ENCODE measurements around the gene WDFY4. TPM values are rescaled to one million over a fixed set of nuclear protein-coding genes. Genes with fewer than 3 reads are reported as not detected.

WDFY4 gene
- total and polyA plus RNA-seq, 2 donors: 13.0 to 25.1 TPM

DNA sequence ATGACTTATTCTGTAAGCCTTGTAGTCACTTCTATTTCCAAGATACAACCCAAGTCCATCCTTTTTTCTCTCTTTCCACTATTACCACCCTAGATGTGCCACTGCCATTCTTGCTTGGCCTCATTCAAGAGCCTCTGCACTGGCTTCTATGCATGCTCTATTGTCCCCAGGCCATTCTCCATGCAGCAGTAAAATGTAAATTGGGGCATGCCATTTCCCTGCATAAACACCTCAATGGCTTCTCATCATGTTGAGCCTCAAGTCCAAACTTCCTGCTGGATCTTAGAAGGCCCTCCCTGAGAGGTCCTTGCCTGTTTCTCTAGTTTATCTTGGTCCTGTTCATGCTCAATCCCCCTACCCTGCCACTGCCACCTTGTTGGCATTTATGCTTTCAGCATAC lies 23.2 kb upstream of the WDFY4 start:
- H3K36me3 ChIP-seq (ENCODE audit: control insufficient read depth in 2 of 2, insufficient read depth in 2 of 2, low read length in 1 of 2): no peaks in the 10 kb centered on the region
- no peak overlapping the region for H3K4me3 ChIP-seq (ENCODE audit: low read length in 2 of 2)
- no peak overlapping the region for H3K27ac ChIP-seq (ENCODE audit: low read depth in 1 of 2, low read length in 1 of 2)
- DNase-seq (ENCODE audit: low read depth in 6 of 9, low spot score in 9 of 9): no peak
- peaks cover 0 to 10% of the 10 kb centered on the region in 2 donors for H3K27me3 ChIP-seq (ENCODE audit: control insufficient read depth in 2 of 2, insufficient read depth in 1 of 2, low read length in 1 of 2)
- H3K9me3 ChIP-seq (ENCODE audit: control insufficient read depth in 2 of 2, insufficient read depth in 1 of 2, low read length in 1 of 2): no peaks in the 10 kb centered on the region
- H3K4me1 ChIP-seq (ENCODE audit: control insufficient read depth in 2 of 2, insufficient read depth in 2 of 2, low read length in 2 of 2): peaks cover 0 to 4% of the 10 kb centered on the region in 2 donors

DNA sequence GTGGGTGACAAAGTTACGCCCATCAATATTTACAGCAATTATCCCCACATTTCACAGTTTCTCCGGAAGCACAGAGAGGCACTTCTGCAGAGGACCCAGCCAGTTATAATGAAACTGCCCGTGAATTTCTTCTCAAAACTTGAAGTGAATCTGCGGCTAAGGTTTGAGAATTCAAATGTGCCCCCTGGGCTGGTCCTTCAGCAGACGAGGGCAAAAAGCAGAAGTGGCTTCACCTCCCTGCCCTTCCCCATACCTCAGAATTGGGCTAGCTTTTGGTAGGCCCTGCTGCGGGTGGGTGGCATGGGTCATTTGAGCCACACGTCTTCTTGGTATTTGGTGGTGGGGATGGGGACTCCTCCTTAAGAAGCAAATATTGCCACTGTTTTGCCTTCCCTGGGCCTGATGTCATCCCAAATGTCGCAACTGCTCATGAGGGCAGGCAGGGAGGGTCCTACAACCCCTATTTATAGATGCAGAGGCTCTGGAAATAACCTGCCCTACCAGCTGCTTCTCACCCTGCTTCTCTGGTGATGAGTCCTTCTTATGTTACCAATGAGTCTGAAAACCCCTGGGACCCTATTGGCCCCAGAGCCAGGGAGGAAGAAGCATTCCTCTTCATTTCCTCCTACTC lies 16.6 kb upstream of the WDFY4 start:
- no peaks in the 10 kb centered on the region for H3K27me3 ChIP-seq (ENCODE audit: control insufficient read depth in 2 of 2, insufficient read depth in 1 of 2, low read length in 1 of 2)
- H3K4me3 ChIP-seq (ENCODE audit: low read length in 2 of 2): no peak overlapping the region
- H3K4me1 ChIP-seq (ENCODE audit: control insufficient read depth in 2 of 2, insufficient read depth in 2 of 2, low read length in 2 of 2): no peaks in the 10 kb centered on the region
- H3K36me3 ChIP-seq (ENCODE audit: control insufficient read depth in 2 of 2, insufficient read depth in 2 of 2, low read length in 1 of 2): no peaks in the 10 kb centered on the region
- WGBS: 70% methylated on average over 8 of the region's 8 CpGs
- H3K9me3 ChIP-seq (ENCODE audit: control insufficient read depth in 2 of 2, insufficient read depth in 1 of 2, low read length in 1 of 2): no peaks in the 10 kb centered on the region
- peak in 1 of 9 donors; percentile 19 for DNase-seq (ENCODE audit: low read depth in 6 of 9, low spot score in 9 of 9)
- H3K27ac ChIP-seq (ENCODE audit: low read depth in 1 of 2, low read length in 1 of 2): peak overlapping the region in 1 of 2 donors; percentile 5

DNA sequence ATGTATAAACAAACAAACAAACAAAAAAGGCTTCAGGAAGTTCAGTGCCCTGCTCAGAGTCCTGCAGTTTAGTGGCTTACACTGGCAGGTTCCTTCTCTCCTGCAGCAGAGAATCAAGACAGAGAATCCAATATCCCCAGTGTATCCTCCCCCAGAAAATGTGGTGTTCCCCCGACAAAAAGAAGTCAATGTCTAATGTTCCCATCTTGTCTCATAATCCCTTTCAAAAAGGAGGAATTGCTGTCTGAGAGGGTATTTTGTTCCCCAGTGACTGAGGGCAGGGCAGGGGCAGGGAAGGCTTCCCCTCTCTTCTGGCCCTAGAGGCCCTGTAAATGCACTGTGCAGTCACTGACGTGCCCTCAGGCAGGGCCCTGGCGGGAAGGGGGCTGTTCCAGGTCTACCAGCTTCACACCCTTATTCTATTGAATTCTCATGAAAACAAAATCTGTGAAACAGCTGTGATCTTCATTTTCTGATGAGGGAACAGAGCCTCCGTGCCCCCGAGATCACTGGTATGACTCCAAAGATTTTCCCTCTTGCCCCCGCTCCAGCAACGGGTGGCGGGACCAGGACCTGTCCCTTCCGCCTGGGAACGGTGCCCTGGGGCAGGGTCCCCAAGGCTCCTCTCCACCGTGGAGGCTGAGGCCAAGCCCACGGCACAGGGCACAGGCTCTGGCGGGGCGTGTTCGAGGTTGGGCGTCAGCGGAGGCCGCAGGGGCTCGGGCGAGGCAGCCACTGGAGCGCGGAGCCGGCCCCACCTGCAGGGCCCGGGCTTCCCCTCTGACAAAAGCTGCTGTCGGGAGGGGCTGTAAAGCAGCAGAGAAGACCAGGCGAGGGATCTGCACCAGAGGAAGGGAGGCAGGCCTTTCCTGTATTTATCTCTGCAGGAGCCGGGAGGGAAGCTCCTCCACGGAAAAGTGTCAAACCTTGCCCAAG lies 13.4 kb upstream of the WDFY4 start:
- Histone ChIP-seq H3K4me1 (ENCODE audit: control insufficient read depth in 2 of 2, insufficient read depth in 2 of 2, low read length in 2 of 2) (no peaks in the 10 kb centered on the region), H3K27ac (ENCODE audit: low read depth in 1 of 2, low read length in 1 of 2) (peak overlapping the region; percentile 40 to 58)
- DNase-seq (ENCODE audit: low read depth in 6 of 9, low spot score in 9 of 9): peak in 1 of 9 donors; percentile 26

DNA sequence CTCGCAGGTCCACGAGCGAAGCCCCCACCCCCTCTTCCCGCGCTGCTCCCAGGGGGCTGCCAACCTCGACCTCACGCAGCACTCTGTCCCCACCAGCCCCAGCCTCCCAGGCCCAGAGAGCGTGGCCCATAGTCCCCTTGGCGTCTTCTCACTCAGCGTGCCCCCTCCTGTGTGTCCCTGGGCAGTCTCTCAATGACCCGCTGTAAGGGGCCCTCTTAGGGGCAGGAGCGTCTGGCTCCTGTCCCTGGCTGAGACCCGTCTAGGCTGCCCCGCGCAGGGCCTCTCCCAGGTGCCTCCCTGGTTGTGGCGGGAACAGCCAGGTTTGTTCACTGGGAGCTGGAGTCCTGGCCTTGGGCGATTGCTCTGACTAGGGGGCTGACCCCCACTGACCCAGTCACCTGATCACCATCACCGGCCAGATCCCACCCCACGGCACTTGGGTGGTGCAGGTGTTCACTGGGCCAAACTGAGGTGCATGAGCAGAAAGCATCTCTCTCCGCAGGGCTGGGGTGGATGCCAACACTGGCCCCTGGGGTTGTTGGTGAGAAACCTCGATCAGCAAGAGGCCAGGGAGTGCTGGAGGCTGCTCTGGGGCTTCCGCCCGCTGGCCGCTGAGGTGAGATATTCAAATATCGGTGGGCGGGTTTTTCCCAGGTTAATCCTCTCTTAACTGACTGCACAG lies 12.6 kb upstream of the WDFY4 start:
- H3K27ac ChIP-seq (ENCODE audit: low read depth in 1 of 2, low read length in 1 of 2): no peak overlapping the region
- no peaks in the 10 kb centered on the region for H3K36me3 ChIP-seq (ENCODE audit: control insufficient read depth in 2 of 2, insufficient read depth in 2 of 2, low read length in 1 of 2)
- H3K9me3 ChIP-seq (ENCODE audit: control insufficient read depth in 2 of 2, insufficient read depth in 1 of 2, low read length in 1 of 2): no peaks in the 10 kb centered on the region
- no peaks in the 10 kb centered on the region for H3K4me1 ChIP-seq (ENCODE audit: control insufficient read depth in 2 of 2, insufficient read depth in 2 of 2, low read length in 2 of 2)
- DNase-seq (ENCODE audit: low read depth in 6 of 9, low spot score in 9 of 9): no peak
- no peak overlapping the region for H3K4me3 ChIP-seq (ENCODE audit: low read length in 2 of 2)
- WGBS: 91% methylated on average over 26 of the region's 26 CpGs
- no peaks in the 10 kb centered on the region for H3K27me3 ChIP-seq (ENCODE audit: control insufficient read depth in 2 of 2, insufficient read depth in 1 of 2, low read length in 1 of 2)

More for the DNA sequence above, 13.4 kb upstream of the WDFY4 start:
- 90% methylated on average over 28 of the region's 28 CpGs for WGBS
- H3K4me3 ChIP-seq (ENCODE audit: low read length in 2 of 2): no peak overlapping the region
- H3K36me3 ChIP-seq (ENCODE audit: control insufficient read depth in 2 of 2, insufficient read depth in 2 of 2, low read length in 1 of 2): no peaks in the 10 kb centered on the region
- no peaks in the 10 kb centered on the region for H3K9me3 ChIP-seq (ENCODE audit: control insufficient read depth in 2 of 2, insufficient read depth in 1 of 2, low read length in 1 of 2)
- H3K27me3 ChIP-seq (ENCODE audit: control insufficient read depth in 2 of 2, insufficient read depth in 1 of 2, low read length in 1 of 2): no peaks in the 10 kb centered on the region

DNA sequence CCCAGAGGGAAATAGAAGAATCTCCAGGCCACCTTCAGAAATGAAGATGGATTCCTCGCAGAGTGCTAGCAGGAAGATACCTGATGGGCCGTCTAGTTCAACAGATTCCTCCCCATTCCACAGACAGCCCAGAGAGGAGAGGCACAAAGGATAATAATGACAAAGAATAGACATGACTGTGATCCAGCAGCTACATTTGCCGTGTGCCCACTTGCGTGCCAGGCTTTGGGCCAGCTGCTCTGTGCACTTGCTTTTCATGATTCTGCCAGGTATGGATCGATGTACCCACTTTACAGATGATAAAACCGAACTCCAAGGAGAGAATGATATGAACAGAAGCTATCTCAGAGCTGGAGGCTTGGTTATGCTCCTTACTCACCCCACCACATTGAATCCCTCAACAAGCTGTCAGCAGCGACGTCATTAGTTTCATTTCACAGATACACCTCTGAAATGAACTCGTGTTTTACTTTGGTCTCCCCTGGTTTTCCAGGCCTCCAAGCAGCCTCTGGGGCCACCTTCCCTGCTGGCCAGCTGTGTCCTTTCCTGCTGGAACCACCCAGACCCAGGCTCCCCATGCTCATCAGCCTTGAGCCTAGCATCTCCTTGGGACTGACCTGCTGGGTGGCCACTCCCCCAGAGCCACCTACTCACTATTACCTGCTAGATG lies 11.9 kb upstream of the WDFY4 start:
- no peaks in the 10 kb centered on the region for H3K27me3 ChIP-seq (ENCODE audit: control insufficient read depth in 2 of 2, insufficient read depth in 1 of 2, low read length in 1 of 2)
- H3K36me3 ChIP-seq (ENCODE audit: control insufficient read depth in 2 of 2, insufficient read depth in 2 of 2, low read length in 1 of 2): no peaks in the 10 kb centered on the region
- H3K4me3 ChIP-seq (ENCODE audit: low read length in 2 of 2): no peak overlapping the region
- WGBS: 97% methylated on average over 9 of the region's 9 CpGs
- no peaks in the 10 kb centered on the region for H3K9me3 ChIP-seq (ENCODE audit: control insufficient read depth in 2 of 2, insufficient read depth in 1 of 2, low read length in 1 of 2)
- DNase-seq (ENCODE audit: low read depth in 6 of 9, low spot score in 9 of 9): no peak
- H3K27ac ChIP-seq (ENCODE audit: low read depth in 1 of 2, low read length in 1 of 2): no peak overlapping the region
- no peaks in the 10 kb centered on the region for H3K4me1 ChIP-seq (ENCODE audit: control insufficient read depth in 2 of 2, insufficient read depth in 2 of 2, low read length in 2 of 2)

DNA sequence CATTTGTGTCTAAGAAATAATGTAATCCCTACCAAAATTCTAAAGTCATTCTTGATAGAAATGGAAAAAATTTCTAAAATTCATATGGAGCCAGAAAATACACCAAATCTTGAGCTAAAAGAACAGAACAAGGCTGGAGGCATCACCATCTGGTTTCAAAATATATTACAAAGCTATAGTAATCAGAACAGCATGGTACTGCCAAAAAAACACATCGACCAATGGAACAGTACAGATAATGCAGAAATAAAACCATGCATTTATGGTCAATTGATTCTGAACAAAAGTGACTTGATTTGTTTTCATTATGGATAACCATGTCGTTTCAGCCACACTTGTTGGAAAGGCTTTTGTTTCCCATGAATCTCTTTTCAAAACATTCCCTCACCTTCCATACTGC lies 7.0 kb upstream of the WDFY4 start:
- DNase-seq (ENCODE audit: low read depth in 6 of 9, low spot score in 9 of 9): no peak
- H3K27ac ChIP-seq (ENCODE audit: low read depth in 1 of 2, low read length in 1 of 2): no peak overlapping the region
- no peaks in the 10 kb centered on the region for H3K36me3 ChIP-seq (ENCODE audit: control insufficient read depth in 2 of 2, insufficient read depth in 2 of 2, low read length in 1 of 2)
- no peaks in the 10 kb centered on the region for H3K9me3 ChIP-seq (ENCODE audit: control insufficient read depth in 2 of 2, insufficient read depth in 1 of 2, low read length in 1 of 2)
- H3K4me1 ChIP-seq (ENCODE audit: control insufficient read depth in 2 of 2, insufficient read depth in 2 of 2, low read length in 2 of 2): no peaks in the 10 kb centered on the region
- no peak overlapping the region for H3K4me3 ChIP-seq (ENCODE audit: low read length in 2 of 2)
- no peaks in the 10 kb centered on the region for H3K27me3 ChIP-seq (ENCODE audit: control insufficient read depth in 2 of 2, insufficient read depth in 1 of 2, low read length in 1 of 2)
- WGBS: 94% methylated on average over 2 of the region's 2 CpGs

DNA sequence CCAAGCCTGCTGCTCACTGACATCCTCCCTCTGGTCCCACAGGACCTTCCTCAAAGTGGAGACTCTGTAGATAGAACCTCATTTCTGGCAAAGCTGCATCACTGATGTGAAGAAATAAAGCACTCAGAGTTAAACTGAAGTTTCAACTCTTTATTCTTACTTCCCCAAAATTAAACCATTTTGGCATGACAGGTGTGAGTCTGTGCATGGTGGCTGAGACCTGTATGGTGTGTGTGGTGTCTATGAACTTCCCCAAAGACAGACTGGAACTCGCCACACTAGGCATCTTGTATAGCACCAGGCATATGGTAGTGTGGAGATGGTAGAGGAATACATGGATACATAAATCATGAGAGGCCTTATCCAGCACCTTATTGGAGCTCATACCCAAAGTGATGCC lies 6.6 kb upstream of the WDFY4 start:
- 91% methylated on average over 1 of the region's 1 CpG for WGBS
- Histone ChIP-seq H3K27ac (ENCODE audit: low read depth in 1 of 2, low read length in 1 of 2) (no peak overlapping the region), H3K27me3 (ENCODE audit: control insufficient read depth in 2 of 2, insufficient read depth in 1 of 2, low read length in 1 of 2) (no peaks in the 10 kb centered on the region), H3K36me3 (ENCODE audit: control insufficient read depth in 2 of 2, insufficient read depth in 2 of 2, low read length in 1 of 2) (no peaks in the 10 kb centered on the region), H3K4me3 (ENCODE audit: low read length in 2 of 2) (no peak overlapping the region), H3K4me1 (ENCODE audit: control insufficient read depth in 2 of 2, insufficient read depth in 2 of 2, low read length in 2 of 2) (no peaks in the 10 kb centered on the region), H3K9me3 (ENCODE audit: control insufficient read depth in 2 of 2, insufficient read depth in 1 of 2, low read length in 1 of 2) (no peaks in the 10 kb centered on the region)
- no peak for DNase-seq (ENCODE audit: low read depth in 6 of 9, low spot score in 9 of 9)

DNA sequence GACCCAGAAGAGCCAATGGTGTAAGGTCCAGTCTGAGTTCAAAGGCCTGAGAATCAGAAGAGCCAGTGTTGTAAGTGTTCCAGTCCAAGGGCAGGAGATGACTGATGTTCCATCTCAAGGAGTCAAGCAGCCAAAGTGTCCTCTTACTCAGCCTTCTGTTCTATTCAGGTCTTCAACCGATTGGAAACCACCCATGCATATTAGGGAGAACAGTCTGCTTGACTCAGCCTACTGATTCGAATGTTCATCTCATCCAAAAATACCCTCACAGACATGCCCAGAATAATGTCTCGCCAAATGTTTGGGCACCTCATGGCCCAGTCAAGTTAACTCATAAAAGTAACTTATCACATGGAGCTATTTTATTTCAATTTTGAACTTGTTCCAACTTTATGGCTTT lies 2.9 kb upstream of the WDFY4 start:
- DNase-seq (ENCODE audit: low read depth in 6 of 9, low spot score in 9 of 9): no peak
- no peaks in the 10 kb centered on the region for H3K9me3 ChIP-seq (ENCODE audit: control insufficient read depth in 2 of 2, insufficient read depth in 1 of 2, low read length in 1 of 2)
- no peaks in the 10 kb centered on the region for H3K36me3 ChIP-seq (ENCODE audit: control insufficient read depth in 2 of 2, insufficient read depth in 2 of 2, low read length in 1 of 2)
- no peak overlapping the region for H3K27ac ChIP-seq (ENCODE audit: low read depth in 1 of 2, low read length in 1 of 2)
- H3K4me3 ChIP-seq (ENCODE audit: low read length in 2 of 2): no peak overlapping the region
- peaks cover 0 to 15% of the 10 kb centered on the region in 2 donors for H3K4me1 ChIP-seq (ENCODE audit: control insufficient read depth in 2 of 2, insufficient read depth in 2 of 2, low read length in 2 of 2)
- H3K27me3 ChIP-seq (ENCODE audit: control insufficient read depth in 2 of 2, insufficient read depth in 1 of 2, low read length in 1 of 2): no peaks in the 10 kb centered on the region
- WGBS: 80% methylated on average over 3 of the region's 3 CpGs
